Epithelial cell of proximal tubule (primary cell): ENCODE measurements around the gene RAB43. TPM values are rescaled to one million over a fixed set of nuclear protein-coding genes. Genes with fewer than 3 reads are reported as not detected.

Experiments used
- DNase-seq: peaks from one replicate; pipeline ENCODE4 v3.0.0-alpha.2; 2011; ENCODE audit warnings: low read depth
- H3K4me3 ChIP-seq: 2 replicates; pipeline ENCODE4 v1.5.1; 2011; ENCODE audit warnings: low read depth, mild to moderate bottlenecking, low read length
- total RNA-seq: library from RNA; depleted of rRNA; stranded (reverse); fragments of >200 nt; gene quantifications from 2 replicates; pipeline ENCODE4 v1.2.3, GENCODE V29; 2015
- TF ChIP-seq, protein P1 (sequence below): conservative IDR thresholded peaks from 2 replicates; pipeline ENCODE4 v1.5.1; 2012; ENCODE audit warnings: low read depth, mild to moderate bottlenecking, low read length

The RAB43 gene
- total RNA-seq, 1 donor from 2014 or later: 14.5 TPM

DNA sequence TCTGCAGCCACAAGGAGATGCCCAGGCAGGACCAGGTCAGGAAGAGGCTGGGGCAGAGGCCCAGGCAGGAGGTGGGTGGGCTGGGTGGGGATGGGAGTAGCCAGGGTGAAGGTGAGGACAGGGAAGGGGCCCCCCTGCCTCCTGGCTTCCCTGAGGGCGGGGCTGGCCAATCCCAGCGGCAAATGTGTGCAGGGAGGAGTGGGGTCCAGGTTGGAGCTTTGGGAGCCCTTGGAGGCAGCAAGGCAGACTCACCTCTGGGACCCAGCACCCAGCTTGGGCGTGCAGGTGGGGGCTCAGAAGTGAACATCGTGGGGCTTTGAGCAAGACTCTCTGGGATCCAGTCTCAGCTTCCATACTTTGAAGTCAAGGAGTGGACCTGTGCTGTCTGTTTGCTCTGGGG lies 35.8 kb downstream of the RAB43 start:
- TF ChIP-seq, protein P1, sequence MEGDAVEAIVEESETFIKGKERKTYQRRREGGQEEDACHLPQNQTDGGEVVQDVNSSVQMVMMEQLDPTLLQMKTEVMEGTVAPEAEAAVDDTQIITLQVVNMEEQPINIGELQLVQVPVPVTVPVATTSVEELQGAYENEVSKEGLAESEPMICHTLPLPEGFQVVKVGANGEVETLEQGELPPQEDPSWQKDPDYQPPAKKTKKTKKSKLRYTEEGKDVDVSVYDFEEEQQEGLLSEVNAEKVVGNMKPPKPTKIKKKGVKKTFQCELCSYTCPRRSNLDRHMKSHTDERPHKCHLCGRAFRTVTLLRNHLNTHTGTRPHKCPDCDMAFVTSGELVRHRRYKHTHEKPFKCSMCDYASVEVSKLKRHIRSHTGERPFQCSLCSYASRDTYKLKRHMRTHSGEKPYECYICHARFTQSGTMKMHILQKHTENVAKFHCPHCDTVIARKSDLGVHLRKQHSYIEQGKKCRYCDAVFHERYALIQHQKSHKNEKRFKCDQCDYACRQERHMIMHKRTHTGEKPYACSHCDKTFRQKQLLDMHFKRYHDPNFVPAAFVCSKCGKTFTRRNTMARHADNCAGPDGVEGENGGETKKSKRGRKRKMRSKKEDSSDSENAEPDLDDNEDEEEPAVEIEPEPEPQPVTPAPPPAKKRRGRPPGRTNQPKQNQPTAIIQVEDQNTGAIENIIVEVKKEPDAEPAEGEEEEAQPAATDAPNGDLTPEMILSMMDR: no peak
- no peak for DNase-seq
- H3K4me3 ChIP-seq: no peak overlapping the region

DNA sequence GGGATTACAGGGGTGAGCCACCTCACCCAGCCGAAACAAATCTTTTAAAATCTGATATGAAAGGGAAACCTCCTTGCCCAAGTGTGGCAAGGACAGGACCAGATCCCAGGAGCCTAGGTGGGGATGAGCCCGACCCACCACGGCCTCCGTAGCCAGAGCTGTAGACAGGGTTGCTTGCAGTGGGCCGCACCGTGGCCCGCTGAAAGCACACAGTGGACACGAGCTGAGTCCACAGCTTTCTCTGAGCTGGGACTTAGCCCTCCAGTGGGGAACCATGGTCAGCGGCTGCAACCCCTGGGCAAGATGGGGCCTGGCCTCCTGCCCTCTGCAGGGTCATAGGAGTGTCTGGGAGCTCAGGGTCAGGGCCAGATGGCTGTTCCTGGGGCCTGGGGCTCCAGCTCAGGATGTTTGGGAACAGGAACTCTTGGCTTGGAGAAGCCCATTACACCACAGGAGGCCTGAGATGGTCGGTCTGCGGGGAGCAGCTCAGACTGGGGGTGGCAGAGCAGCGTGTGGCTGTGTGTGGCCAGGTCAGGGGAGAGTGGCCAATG lies 36.4 kb downstream of the RAB43 start:
- H3K4me3 ChIP-seq: no peak overlapping the region
- no peak for DNase-seq
- TF ChIP-seq, protein P1: no peak

DNA sequence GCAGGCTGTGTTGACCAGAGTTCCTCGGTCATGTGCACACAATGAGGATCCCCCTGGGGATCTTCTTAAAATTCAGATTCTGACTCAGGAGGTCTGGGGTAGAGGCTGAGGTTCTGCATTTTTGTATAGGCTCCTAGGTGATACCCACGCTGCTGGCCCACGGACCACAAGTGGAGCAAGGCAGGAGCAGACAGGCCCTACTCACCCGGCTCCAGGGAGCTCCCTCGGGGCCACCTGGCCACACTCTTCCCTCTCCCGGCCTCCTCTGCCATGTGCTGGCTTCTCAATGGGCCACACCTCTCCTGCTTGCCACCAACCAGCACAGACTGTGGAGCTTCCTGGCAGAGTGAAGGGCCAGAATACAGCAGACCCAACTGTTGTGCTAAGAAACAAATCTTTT lies 37.1 kb downstream of the RAB43 start:
- TF ChIP-seq, protein P1: no peak
- H3K4me3 ChIP-seq: no peak overlapping the region
- no peak for DNase-seq

DNA sequence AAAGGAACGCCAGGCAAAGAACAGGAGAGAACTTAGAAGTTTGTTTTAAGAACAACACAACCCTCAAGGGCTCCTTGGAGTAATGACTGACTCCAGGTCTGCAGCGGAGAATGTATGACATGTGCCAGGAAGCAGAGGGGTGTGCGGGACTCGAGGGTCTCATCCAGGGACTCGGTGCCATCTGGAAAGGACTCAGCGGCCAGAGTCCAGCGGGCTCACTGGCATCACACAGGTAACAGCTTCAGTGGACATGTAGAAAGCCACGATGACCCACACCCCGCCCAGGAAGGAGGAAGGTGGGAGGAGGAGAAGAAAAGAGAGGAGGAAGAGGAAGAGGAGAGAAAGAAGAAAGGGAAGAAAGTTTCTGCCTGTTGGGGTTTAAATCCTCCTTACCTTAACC lies 39.6 kb downstream of the RAB43 start:
- no peak for DNase-seq
- TF ChIP-seq, protein P1: no peak
- H3K4me3 ChIP-seq: no peak overlapping the region

DNA sequence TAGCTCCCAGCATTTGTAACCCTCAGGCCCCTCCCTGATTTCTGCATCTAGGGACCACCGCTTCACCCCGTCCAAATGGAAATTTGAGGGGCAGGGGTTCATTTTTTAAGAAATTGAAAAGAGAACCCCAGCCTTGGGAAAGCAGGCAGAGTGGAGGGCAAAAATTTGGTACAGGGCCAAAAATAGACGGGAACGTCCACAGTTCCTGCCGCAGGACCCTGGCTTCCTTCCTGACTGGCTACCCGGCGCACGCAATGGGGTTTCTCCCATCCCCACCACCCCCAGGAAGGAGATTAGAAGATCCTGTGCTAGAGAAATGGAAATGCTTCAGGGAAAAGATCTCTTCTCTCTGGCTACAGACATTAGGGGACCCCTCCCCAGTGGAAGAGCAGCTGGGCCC lies 40.1 kb downstream of the RAB43 start:
- TF ChIP-seq, protein P1: no peak
- H3K4me3 ChIP-seq: no peak overlapping the region
- no peak for DNase-seq

DNA sequence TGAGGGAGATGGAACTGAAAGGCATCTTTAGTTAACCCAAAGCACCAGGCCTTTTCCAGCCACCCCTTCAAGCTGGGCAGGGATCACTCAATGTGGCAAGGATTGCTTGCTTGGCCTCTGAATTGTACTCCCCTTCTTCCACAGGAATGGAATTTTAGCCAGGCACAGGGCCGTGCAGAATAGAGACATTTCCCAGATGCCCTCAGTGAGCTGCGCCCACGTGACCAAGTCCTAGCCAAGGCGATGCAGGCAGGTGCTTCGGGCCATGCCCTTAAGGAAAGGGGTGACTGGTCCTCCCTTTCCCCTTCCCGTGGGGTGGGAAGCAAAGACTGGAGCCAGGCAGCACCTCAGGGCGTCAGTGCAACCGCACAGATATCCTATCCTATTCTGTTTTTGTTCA lies 43.1 kb downstream of the RAB43 start:
- TF ChIP-seq, protein P1: no peak
- DNase-seq: no peak
- H3K4me3 ChIP-seq: no peak overlapping the region

DNA sequence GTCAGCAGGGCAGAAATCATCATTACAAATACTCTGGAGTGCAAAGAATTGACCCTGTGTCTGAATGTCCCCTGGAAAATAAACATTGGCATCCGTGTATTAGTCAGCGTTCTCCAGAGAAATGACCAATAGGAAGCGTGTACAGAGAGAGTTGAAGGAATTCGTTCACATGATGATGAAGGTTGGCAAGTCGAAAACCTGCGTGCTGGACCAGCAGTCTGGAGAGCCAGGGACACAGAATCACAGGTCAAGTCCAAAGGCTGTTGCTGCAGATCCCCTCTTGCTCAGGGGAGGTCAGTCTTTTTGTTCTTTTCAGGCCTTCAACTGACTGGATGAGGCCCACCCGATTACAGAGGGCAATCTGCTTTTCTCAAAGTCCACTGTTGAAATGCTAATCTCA lies 44.4 kb downstream of the RAB43 start:
- DNase-seq: no peak
- H3K4me3 ChIP-seq: no peak overlapping the region
- TF ChIP-seq, protein P1: no peak
